GM23338 (cell line): ENCODE results near the gene LIMK2.

Experiments
- CTCF ChIP-seq, 2 experiments: fragments of 200-600 bp in 1 of 2; sonication (generic) in 1 of 2; conservative IDR thresholded peaks; 2 replicates each; pipeline versions ENCODE4 v1.5.1 to v1.6.1; 2016 to 2017; ENCODE audit warnings: antibody characterized with exemption in 2 of 2, low read depth in 2 of 2, mild to moderate bottlenecking in 2 of 2, moderate library complexity in 1 of 2
- EZH2 ChIP-seq: fragments of 200-600 bp; sonication (generic); IDR thresholded peaks from one replicate; pipeline ENCODE4 v1.8.0; 2017; ENCODE audit warnings: antibody characterized with exemption, mild to moderate bottlenecking, low read depth; ENCODE audit not compliant: unreplicated experiment
- EZH2phosphoT487 ChIP-seq: fragments of 200-600 bp; sonication (generic); IDR thresholded peaks from one replicate; pipeline ENCODE4 v1.8.1; 2018; ENCODE audit warnings: antibody characterized with exemption; ENCODE audit not compliant: unreplicated experiment
- JUNB ChIP-seq: IDR thresholded peaks from one replicate; pipeline ENCODE4 v1.6.1; 2016; ENCODE audit warnings: antibody characterized with exemption; ENCODE audit not compliant: unreplicated experiment
- POLR2AphosphoS5 ChIP-seq: IDR thresholded peaks from 2 replicates; pipeline ENCODE4 v1.6.1; 2016; ENCODE audit warnings: antibody characterized with exemption, low read depth
- REST ChIP-seq: IDR thresholded peaks from one replicate; pipeline ENCODE4 v1.6.1; 2018; ENCODE audit warnings: antibody characterized with exemption; ENCODE audit not compliant: unreplicated experiment
- ZNF114 ChIP-seq: fragments of 250-450 bp; sonication (Bioruptor Pico); IDR thresholded peaks from 2 replicates; pipeline ENCODE4 v1.5.0; 2020; ENCODE audit warnings: mild to moderate bottlenecking, moderate library complexity

- TF ChIP-seq CTCF (conservative IDR thresholded peaks at IDR 0.05; ENCODE audit: low read depth in 2 of 2) (no peak), POLR2AphosphoS5 (no peak), EZH2phosphoT487 (no peak), EZH2 (no peak), ZNF114 (no peak), REST (no peak), JUNB (no peak)
Observed at GRCh38 chr22:31235081-31235480, 23.0 kb downstream of the LIMK2 start.
